GM12878 (cell line): ENCODE results near the gene HEPACAM.

ENCODE experiments used
- EZH2 ChIP-seq: IDR thresholded peaks from 2 replicates; pipeline ENCODE4 v1.6.1; 2012; ENCODE audit warnings: low read depth, mild to moderate bottlenecking, control low read depth, inconsistent platforms, low read length, borderline replicate concordance; ENCODE audit not compliant: control insufficient read depth
- MXI1 ChIP-seq: fragments of 150-350 bp; IDR thresholded peaks from 2 replicates; pipeline ENCODE4 v1.6.1; 2011; ENCODE audit warnings: low read depth, mild to moderate bottlenecking, inconsistent platforms, low read length, improper control_type of control experiment
- POLR2A ChIP-seq: IDR thresholded peaks from 2 replicates; pipeline ENCODE4 v1.6.1; 2011; ENCODE audit warnings: low read depth, mild to moderate bottlenecking, low read length
- RBBP5 ChIP-seq: fragments of 200-600 bp; sonication (generic); conservative IDR thresholded peaks from 2 replicates; pipeline ENCODE4 v1.6.1; 2016
- RCOR1 ChIP-seq: conservative IDR thresholded peaks from 2 replicates; pipeline ENCODE4 v1.6.1; 2012; ENCODE audit warnings: low read depth, low read length, improper control_type of control experiment
- USF1 ChIP-seq: IDR thresholded peaks from 2 replicates; pipeline ENCODE4 v1.6.1; 2011; ENCODE audit warnings: borderline replicate concordance, low read depth, mild to moderate bottlenecking, moderate library complexity, mixed read lengths, low read length; ENCODE audit not compliant: insufficient read depth; ENCODE audit errors: extremely low read length
- USF2 ChIP-seq: IDR thresholded peaks from 2 replicates; pipeline ENCODE4 v1.6.1; 2011; ENCODE audit warnings: low read depth, low read length, improper control_type of control experiment, borderline replicate concordance
- TF ChIP-seq, protein P1 (sequence below): fragments of 450-650 bp; formaldehyde crosslinking; IDR thresholded peaks from 2 replicates; pipeline ENCODE4 v1.5.0; 2022; ENCODE audit warnings: mild to moderate bottlenecking, missing genetic modification characterization

GRCh38 chr11:124877631-124877909, 58.3 kb downstream of the HEPACAM start:
- TF ChIP-seq, protein P1, sequence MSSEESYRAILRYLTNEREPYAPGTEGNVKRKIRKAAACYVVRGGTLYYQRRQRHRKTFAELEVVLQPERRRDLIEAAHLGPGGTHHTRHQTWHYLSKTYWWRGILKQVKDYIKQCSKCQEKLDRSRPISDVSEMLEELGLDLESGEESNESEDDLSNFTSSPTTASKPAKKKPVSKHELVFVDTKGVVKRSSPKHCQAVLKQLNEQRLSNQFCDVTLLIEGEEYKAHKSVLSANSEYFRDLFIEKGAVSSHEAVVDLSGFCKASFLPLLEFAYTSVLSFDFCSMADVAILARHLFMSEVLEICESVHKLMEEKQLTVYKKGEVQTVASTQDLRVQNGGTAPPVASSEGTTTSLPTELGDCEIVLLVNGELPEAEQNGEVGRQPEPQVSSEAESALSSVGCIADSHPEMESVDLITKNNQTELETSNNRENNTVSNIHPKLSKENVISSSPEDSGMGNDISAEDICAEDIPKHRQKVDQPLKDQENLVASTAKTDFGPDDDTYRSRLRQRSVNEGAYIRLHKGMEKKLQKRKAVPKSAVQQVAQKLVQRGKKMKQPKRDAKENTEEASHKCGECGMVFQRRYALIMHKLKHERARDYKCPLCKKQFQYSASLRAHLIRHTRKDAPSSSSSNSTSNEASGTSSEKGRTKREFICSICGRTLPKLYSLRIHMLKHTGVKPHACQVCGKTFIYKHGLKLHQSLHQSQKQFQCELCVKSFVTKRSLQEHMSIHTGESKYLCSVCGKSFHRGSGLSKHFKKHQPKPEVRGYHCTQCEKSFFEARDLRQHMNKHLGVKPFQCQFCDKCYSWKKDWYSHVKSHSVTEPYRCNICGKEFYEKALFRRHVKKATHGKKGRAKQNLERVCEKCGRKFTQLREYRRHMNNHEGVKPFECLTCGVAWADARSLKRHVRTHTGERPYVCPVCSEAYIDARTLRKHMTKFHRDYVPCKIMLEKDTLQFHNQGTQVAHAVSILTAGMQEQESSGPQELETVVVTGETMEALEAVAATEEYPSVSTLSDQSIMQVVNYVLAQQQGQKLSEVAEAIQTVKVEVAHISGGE (CRISPR knock-in tag): no peak
- TF ChIP-seq USF1 (no peak), RBBP5 (no peak), EZH2 (no peak), RCOR1 (no peak), MXI1 (no peak), USF2 (no peak), POLR2A (no peak)
